H7 (cell line): ENCODE measurements around the gene KRT77. TPM values are rescaled to one million over a fixed set of nuclear protein-coding genes. Genes with fewer than 3 reads are reported as not detected.

Experiments used
- DNase-seq: peaks from one replicate; pipeline ENCODE4 v3.0.0; 2012
- H3K27me3 ChIP-seq: 2 replicates; pipeline ENCODE4 v1.6.0; 2011; ENCODE audit warnings: mild to moderate bottlenecking, low read length; ENCODE audit not compliant: control insufficient read depth, insufficient read depth
- H3K36me3 ChIP-seq: replicated peaks from 2 replicates; pipeline ENCODE4 v1.5.1; 2011; ENCODE audit warnings: low read length; ENCODE audit not compliant: control insufficient read depth, insufficient read depth
- H3K4me3 ChIP-seq: 2 replicates; pipeline ENCODE4 v1.5.1; 2011; ENCODE audit warnings: low read depth, mild to moderate bottlenecking, control low read depth, low read length, moderate library complexity; ENCODE audit not compliant: insufficient read depth
- total RNA-seq: library from RNA; depleted of rRNA; stranded (reverse); fragments of >200 nt; shearing (Covaris generic); gene quantifications from 2 replicates; pipeline ENCODE4 v1.2.3, GENCODE V29; 2014

Gene KRT77
- total RNA-seq, 1 experiment from 2014 or later, result not detected

DNA sequence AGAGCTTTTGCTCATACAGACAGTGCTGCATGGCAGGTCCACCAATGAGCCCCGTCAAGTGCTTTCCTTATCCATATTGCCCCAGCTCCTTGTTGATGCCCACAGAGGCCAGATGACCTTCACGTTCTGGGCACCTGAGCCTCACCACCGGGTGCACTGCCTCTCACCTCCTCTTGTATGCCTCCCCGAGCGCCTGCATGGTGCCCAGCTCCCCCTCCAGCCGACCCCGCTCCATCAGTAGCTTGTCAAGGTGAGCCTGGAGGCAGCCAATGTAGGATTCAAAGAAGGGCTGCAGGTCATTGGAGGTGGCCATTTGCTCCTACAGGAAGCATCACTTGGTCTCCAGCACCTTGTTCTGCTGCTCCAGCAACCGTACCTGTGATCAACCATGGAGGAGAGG is 31.8 kb upstream of the KRT77 start:
- H3K4me3 ChIP-seq, result no peak overlapping the region
- no peaks in the 10 kb centered on the region for H3K36me3 ChIP-seq
- DNase-seq, result no peak
- no peaks in the 10 kb centered on the region; the same call in 1 of the 2 replicates for H3K27me3 ChIP-seq

DNA sequence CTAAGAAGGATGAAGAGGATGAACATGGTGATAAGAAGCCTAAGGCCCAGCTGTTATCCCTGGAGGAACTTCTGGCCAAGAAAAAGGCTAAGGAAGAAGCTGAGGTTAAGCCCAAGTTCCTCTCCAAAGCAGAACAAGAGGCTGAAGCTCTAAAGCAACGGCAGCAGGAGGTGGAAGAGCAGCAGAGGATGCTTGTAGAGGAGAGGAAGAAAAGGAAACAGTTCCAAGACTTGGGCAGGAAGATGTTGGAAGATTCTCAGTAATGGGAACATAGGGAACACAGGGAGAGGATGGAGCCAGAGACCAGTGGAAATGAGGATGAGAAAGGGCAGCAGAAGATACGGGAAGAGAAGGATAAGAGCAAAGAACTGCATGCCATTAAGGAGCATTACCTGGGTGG is 27.5 kb upstream of the KRT77 start:
- Histone ChIP-seq H3K27me3 (no peaks in the 10 kb centered on the region; the same call in 1 of the 2 replicates), H3K4me3 (no peak overlapping the region), H3K36me3 (no peaks in the 10 kb centered on the region)
- DNase-seq, result no peak

- H3K36me3 ChIP-seq, result no peaks in the 10 kb centered on the region
- DNase-seq, result no peak
- no peaks in the 10 kb centered on the region; the same call in 1 of the 2 replicates for H3K27me3 ChIP-seq
- H3K4me3 ChIP-seq, result no peak overlapping the region
These were observed 27.1 kb upstream of the KRT77 start for GRCh38 chr12:52730383-52730782.

DNA sequence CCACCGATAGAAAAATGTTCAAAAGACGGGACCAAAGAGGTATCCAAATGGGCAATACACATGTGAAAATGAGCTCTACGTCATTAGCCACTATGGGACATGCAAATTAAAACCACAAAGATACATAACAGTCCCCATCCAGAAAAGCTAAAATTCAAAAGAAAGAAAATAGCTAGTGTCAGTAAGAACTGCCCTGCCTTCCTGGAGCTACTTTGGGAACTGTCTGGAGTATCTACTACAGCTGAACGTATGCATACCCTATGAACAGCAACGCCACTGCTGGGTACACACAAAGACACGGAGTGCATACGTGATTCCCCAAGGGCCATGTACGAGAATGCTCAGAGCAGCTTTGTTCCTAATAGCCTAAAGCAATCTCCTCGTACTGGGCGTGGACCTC is 25.8 kb upstream of the KRT77 start:
- DNase-seq, result no peak
- Histone ChIP-seq H3K27me3 (no peaks in the 10 kb centered on the region; the same call in 1 of the 2 replicates), H3K36me3 (no peaks in the 10 kb centered on the region), H3K4me3 (no peak overlapping the region)

GRCh38 chr12:52728374-52728773 is 25.1 kb upstream of the KRT77 start:
- Histone ChIP-seq H3K36me3 (no peaks in the 10 kb centered on the region), H3K27me3 (no peaks in the 10 kb centered on the region; the same call in 1 of the 2 replicates), H3K4me3 (no peak overlapping the region)
- no peak for DNase-seq

GRCh38 chr12:52727037-52727436 is 23.7 kb upstream of the KRT77 start:
- Histone ChIP-seq H3K36me3 (no peaks in the 10 kb centered on the region), H3K4me3 (no peak overlapping the region), H3K27me3 (no peaks in the 10 kb centered on the region; the same call in 1 of the 2 replicates)
- no peak for DNase-seq

- Histone ChIP-seq H3K27me3 (no peaks in the 10 kb centered on the region; the same call in 1 of the 2 replicates), H3K4me3 (no peak overlapping the region), H3K36me3 (no peaks in the 10 kb centered on the region)
- no peak for DNase-seq
These were observed 23.1 kb upstream of the KRT77 start for GRCh38 chr12:52726451-52726850.

DNA sequence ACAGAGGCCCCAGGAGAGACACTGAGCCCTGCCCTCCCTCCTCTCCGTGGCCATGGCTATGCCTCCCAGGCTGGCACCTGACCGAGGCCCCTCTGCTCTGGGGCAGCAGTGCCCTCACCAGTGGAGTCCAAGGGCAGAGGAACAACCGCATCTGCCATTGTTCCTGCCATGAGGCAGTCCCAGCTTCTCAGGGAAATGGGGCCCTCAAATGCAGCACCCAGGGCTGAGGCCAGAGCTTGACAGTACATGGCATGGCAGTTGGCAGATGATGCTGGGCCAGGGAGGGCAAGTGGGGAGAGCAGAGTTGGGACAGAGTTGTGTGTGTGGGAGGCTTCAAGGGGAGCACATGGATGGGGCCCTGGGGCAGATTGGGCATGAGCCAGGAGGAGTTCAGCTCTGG is 21.1 kb upstream of the KRT77 start:
- no peaks in the 10 kb centered on the region for H3K36me3 ChIP-seq
- no peak for DNase-seq
- H3K27me3 ChIP-seq, result no peaks in the 10 kb centered on the region; the same call in 1 of the 2 replicates
- H3K4me3 ChIP-seq, result no peak overlapping the region

- Histone ChIP-seq H3K36me3 (no peaks in the 10 kb centered on the region), H3K27me3 (no peaks in the 10 kb centered on the region; the same call in 1 of the 2 replicates), H3K4me3 (no peak overlapping the region)
- DNase-seq, result no peak
These were observed 19.4 kb upstream of the KRT77 start for GRCh38 chr12:52722680-52723079.

GRCh38 chr12:52721838-52722470 is 18.6 kb upstream of the KRT77 start:
- Histone ChIP-seq H3K36me3 (no peaks in the 10 kb centered on the region), H3K4me3 (no peak overlapping the region), H3K27me3 (no peaks in the 10 kb centered on the region; the same call in 1 of the 2 replicates)
- no peak for DNase-seq

DNA sequence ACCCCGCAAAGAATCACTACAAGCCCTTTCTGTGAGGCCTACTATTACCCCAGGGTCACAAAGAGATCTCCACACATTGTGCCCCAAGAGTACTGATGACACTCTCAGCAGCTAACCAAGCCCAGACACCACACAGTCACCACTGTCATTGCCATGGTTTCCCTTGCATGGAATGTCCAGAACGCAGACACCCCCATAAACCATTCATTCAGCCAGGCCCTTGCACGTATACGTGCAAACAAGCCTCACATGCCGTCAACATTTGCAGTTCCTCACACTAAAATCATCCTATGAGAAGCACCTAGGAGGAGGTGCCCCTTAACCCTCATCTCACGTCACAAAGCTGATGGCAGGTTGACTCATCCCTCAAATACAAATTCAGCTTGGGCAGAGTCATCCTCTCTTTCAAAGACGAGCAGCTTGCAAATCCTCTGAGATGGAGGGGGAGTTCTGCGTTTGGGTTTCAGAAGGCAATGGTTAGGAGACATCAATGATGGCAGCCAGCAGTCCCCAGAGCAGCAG is 17.1 kb upstream of the KRT77 start:
- H3K4me3 ChIP-seq, result no peak overlapping the region
- no peaks in the 10 kb centered on the region for H3K36me3 ChIP-seq
- H3K27me3 ChIP-seq, result peaks cover 4% of the 10 kb centered on the region; the same call in 1 of the 2 replicates
- no peak for DNase-seq

DNA sequence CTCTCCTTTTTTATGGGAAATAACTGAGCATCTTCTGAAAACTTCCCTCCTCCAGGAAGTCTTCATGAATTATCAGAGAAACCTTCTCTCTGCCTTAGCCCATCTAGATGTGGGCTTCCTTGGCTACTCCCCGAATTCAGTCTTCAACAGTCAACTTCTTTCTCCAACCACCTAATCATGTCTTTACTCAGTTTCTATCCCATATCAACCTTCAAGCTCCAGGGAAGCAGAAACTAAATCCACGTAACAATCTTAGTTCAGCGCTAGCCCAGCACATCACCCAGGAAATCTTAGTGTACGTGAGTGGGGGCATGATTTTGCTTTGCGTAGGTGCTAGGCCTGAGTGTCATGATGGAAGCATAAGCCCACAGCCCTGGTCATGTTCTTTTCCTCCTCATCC is 12.7 kb upstream of the KRT77 start:
- peaks cover 32% of the 10 kb centered on the region for H3K27me3 ChIP-seq
- H3K36me3 ChIP-seq, result no peaks in the 10 kb centered on the region
- no peak for DNase-seq
- H3K4me3 ChIP-seq, result no peak overlapping the region

GRCh38 chr12:52715416-52715815 is 12.1 kb upstream of the KRT77 start:
- DNase-seq, result peak; percentile 83
- H3K27me3 ChIP-seq, result peaks cover 32% of the 10 kb centered on the region
- H3K36me3 ChIP-seq, result no peaks in the 10 kb centered on the region
- H3K4me3 ChIP-seq, result no peak overlapping the region

DNA sequence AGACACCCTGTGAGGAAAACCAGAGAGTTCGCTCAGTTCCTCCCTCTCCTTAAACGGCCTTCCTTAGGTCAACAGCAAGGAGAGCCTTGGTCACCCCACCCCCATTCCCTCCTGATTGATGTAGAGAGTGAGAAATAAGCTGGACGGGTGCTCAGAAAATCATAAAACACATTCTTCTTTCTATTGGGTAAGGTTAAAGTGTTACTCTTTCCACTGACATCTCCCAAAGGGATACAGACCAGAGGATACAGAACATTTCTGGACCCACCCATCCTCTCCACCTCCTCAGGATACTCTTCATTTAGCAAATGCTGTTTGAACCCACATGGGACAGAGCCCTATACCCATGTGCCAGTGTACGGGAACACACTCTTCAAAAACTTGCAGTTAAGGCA is 11.6 kb upstream of the KRT77 start:
- Histone ChIP-seq H3K4me3 (no peak overlapping the region), H3K36me3 (no peaks in the 10 kb centered on the region), H3K27me3 (peaks cover 32% of the 10 kb centered on the region)
- DNase-seq, result no peak

DNA sequence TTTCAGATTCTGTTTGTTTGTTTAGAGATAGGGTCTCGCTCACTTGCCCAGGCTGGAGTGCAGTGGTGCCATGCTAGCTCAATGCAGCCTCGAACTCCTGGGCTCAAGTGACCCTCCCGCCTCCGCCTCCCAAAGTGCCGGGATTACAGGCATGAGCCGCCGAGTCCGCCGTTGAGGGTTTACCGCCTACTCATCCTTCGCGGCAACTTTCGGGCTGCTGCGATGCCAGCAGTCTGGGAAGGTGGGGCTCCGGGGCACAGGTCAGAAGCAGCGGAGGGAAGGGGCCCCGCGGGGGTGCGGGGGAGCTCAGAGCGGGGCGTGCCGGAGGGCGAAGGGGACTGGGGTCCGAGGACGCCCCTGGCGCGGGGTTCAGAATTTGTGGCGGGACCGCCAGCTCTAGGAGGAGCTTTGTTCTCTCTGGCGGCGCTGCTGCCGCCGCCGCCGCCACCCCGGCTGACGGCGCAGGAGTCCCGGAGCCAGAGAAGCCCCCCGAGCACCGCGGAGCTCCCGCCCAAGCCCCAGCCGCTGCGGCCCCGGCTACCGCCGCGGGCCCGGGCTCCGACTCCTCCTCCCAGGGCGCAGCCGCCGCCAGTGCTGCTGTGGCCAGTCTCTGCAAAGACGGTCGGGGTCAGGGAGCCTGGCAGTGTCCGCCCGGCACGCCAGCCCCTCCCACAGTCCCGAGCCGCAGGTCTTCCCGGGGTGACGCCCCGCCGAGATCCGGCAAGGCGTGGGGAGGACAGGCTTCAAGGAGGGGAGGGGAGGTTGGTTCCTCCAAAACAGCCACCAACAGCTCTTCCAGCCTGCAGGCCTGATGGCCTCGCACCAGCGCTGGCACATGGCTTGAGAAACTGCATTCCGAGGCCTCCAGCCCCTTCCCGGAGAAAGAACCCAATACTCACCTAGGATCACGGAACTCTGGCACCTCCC is 10.9 kb upstream of the KRT77 start:
- peak; percentile 89 for DNase-seq
- H3K27me3 ChIP-seq, result peaks cover 32% of the 10 kb centered on the region
- H3K36me3 ChIP-seq, result no peaks in the 10 kb centered on the region
- peak overlapping the region; percentile 41 for H3K4me3 ChIP-seq
